Measurements from ENCODE around the gene DIS3. TPM values are rescaled to one million over a fixed set of nuclear protein-coding genes. Genes with fewer than 3 reads are reported as not detected.

The DIS3 gene
- total and polyA plus RNA-seq, 2 of the 13 experiments (the other 11 are each of a cell fraction or from before 2014, with no cell fraction given): 13.2 to 35.0 TPM

DNA sequence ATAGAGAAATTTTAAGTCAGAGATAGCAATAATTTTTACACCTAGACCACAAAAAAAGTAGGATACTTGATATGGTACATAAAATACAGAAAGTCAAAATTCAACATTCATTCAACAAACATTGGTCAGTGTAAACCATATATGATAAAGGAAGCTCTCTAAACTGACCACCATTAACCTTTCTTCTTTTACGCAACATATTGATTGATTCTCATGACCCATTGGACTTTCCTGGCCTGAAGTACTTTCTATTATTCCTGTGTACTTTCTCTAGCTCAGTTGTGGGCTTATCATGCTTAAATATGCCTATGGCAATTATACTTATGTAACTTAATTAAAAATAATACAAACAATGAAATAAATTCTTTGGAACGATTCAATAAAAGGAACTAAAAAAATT, 10.9 kb upstream of the DIS3 start (continued):
- TF ChIP-seq CREB1 (IDR thresholded peaks at IDR 0.05) (no peak), CREB1 (CRISPR knock-in tag; IDR thresholded peaks at IDR 0.05) (0 out of 2 replicates have a peak, but pooled peaks have one; percentile 29), HNF4G (IDR thresholded peaks at IDR 0.05; ENCODE audit: borderline replicate concordance, low read depth, low read length) (peak; percentile 72), HNF4G (CRISPR knock-in tag; IDR thresholded peaks at IDR 0.05; ENCODE audit: borderline replicate concordance, low read depth) (no peak), SOX5 (CRISPR knock-in tag; IDR thresholded peaks at IDR 0.05; ENCODE audit: borderline replicate concordance) (no peak), NCOR1 (IDR thresholded peaks at IDR 0.05; ENCODE audit: borderline replicate concordance, low read length) (peak; percentile 81), ZNF350 (CRISPR knock-in tag; IDR thresholded peaks at IDR 0.05; ENCODE audit: borderline replicate concordance, low read depth) (no peak), MED1 (CRISPR knock-in tag; IDR thresholded peaks at IDR 0.05) (no peak), PHF21A (CRISPR knock-in tag; IDR thresholded peaks at IDR 0.05) (no peak), FOXJ3 (CRISPR knock-in tag; IDR thresholded peaks at IDR 0.05; ENCODE audit: borderline replicate concordance) (peak; percentile 26; the same call in 1 of the 2 replicates), FIP1L1 (IDR thresholded peaks at IDR 0.05; ENCODE audit: borderline replicate concordance, insufficient read depth, low read depth, low read length) (no peak), SRSF1 (optimal IDR thresholded peaks at IDR 0.05; ENCODE audit: low read depth, low read length) (no peak), TGIF2 (CRISPR knock-in tag; IDR thresholded peaks at IDR 0.05) (no peak), REL (CRISPR knock-in tag; conservative IDR thresholded peaks at IDR 0.05) (no peak), ZNF20 (CRISPR knock-in tag; IDR thresholded peaks at IDR 0.05) (no peak), TAF15 (IDR thresholded peaks at IDR 0.05; ENCODE audit: low read depth, low read length, poor library complexity, severe bottlenecking) (no peak), TSC22D2 (CRISPR knock-in tag; IDR thresholded peaks at IDR 0.05; ENCODE audit: borderline replicate concordance) (no peak), NR2F1 (CRISPR knock-in tag; IDR thresholded peaks at IDR 0.05) (peak in 1 of 2 experiments; percentile 59; a peak in 1 of 4 replicates), CHCHD3 (CRISPR knock-in tag; IDR thresholded peaks at IDR 0.05) (no peak), CBX2 (IDR thresholded peaks at IDR 0.05; ENCODE audit: low read depth, low read length) (no peak), CBX2 (CRISPR knock-in tag; IDR thresholded peaks at IDR 0.05; ENCODE audit: low read depth) (no peak), HNF4A (CRISPR knock-in tag; IDR thresholded peaks at IDR 0.05) (peak; percentile 83), ZNF556 (CRISPR knock-in tag; IDR thresholded peaks at IDR 0.05; ENCODE audit: borderline replicate concordance) (no peak), RCOR2 (CRISPR knock-in tag; IDR thresholded peaks at IDR 0.05) (peak; percentile 55)
- TF ChIP-seq, protein P1, sequence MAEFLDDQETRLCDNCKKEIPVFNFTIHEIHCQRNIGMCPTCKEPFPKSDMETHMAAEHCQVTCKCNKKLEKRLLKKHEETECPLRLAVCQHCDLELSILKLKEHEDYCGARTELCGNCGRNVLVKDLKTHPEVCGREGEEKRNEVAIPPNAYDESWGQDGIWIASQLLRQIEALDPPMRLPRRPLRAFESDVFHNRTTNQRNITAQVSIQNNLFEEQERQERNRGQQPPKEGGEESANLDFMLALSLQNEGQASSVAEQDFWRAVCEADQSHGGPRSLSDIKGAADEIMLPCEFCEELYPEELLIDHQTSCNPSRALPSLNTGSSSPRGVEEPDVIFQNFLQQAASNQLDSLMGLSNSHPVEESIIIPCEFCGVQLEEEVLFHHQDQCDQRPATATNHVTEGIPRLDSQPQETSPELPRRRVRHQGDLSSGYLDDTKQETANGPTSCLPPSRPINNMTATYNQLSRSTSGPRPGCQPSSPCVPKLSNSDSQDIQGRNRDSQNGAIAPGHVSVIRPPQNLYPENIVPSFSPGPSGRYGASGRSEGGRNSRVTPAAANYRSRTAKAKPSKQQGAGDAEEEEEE (CRISPR knock-in tag; IDR thresholded peaks at IDR 0.05; ENCODE audit: borderline replicate concordance): no peak
- TF ChIP-seq, protein P2, sequence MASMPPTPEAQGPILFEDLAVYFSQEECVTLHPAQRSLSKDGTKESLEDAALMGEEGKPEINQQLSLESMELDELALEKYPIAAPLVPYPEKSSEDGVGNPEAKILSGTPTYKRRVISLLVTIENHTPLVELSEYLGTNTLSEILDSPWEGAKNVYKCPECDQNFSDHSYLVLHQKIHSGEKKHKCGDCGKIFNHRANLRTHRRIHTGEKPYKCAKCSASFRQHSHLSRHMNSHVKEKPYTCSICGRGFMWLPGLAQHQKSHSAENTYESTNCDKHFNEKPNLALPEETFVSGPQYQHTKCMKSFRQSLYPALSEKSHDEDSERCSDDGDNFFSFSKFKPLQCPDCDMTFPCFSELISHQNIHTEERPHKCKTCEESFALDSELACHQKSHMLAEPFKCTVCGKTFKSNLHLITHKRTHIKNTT (CRISPR knock-in tag; IDR thresholded peaks at IDR 0.05): no peak
- TF ChIP-seq, protein P3, sequence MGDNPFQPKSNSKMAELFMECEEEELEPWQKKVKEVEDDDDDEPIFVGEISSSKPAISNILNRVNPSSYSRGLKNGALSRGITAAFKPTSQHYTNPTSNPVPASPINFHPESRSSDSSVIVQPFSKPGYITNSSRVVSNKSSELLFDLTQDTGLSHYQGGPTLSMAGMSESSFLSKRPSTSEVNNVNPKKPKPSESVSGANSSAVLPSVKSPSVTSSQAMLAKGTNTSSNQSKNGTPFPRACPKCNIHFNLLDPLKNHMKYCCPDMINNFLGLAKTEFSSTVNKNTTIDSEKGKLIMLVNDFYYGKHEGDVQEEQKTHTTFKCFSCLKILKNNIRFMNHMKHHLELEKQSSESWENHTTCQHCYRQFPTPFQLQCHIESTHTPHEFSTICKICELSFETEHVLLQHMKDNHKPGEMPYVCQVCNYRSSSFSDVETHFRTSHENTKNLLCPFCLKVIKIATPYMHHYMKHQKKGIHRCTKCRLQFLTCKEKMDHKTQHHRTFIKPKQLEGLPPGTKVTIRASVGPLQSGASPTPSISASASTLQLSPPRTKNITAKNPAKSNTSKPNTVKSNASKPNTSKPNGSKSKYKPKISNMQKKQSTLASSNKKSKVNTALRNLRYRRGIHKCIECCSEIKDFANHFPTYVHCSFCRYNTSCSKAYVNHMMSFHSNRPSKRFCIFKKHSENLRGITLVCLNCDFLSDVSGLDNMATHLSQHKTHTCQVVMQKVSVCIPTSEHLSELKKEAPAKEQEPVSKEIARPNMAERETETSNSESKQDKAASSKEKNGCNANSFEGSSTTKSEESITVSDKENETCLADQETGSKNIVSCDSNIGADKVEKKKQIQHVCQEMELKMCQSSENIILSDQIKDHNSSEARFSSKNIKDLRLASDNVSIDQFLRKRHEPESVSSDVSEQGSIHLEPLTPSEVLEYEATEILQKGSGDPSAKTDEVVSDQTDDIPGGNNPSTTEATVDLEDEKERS (CRISPR knock-in tag; IDR thresholded peaks at IDR 0.05): no peak

Measured in HepG2 (cell line).